Lower leg skin (tissue), 4 donors: Measurements from ENCODE around the gene IL10. TPM values are rescaled to one million over a fixed set of nuclear protein-coding genes. Genes with fewer than 3 reads are reported as not detected.

ENCODE experiments used
- DNase-seq, 2 donors: peaks; one replicate each; pipeline ENCODE4 v3.0.0-alpha.2; 2019; ENCODE audit warnings: low spot score in 2 of 2
- H3K4me3 ChIP-seq: fragments of 200-600 bp; sonication (generic); 2 replicates; pipeline ENCODE4 v1.5.1; 2017; ENCODE audit warnings: mild to moderate bottlenecking, low read depth; ENCODE audit not compliant: poor library complexity, severe bottlenecking
- POLR2A ChIP-seq, 2 donors: fragments of 450-650 bp; IDR thresholded peaks; one replicate each; pipeline ENCODE4 v1.6.1; 2016 to 2017; ENCODE audit warnings: antibody characterized with exemption in 2 of 2, mild to moderate bottlenecking in 1 of 2, moderate library complexity in 1 of 2
- WGBS, 2 donors: methylation state at CpG; one replicate each; pipeline ENCODE4 v1.1.5; 2018; 5-methylcytosine and 5-hydroxymethylcytosine counted together
- intact Hi-C: fragments of 100-400 bp; cut with DNase I; formaldehyde crosslinking; loops from one replicate; pipeline ENCODE4 v1.15.0; 2023; ENCODE audit warnings: low total_unique reads
- total RNA-seq, 4 donors: library from RNA; depleted of rRNA; stranded (reverse); fragments of >200 nt; gene quantifications; one replicate each; pipeline ENCODE4 v1.1.0, GENCODE V29; 2016
- TF ChIP-seq, protein P1 (sequence below), 3 donors: fragments of 450-650 bp; IDR thresholded peaks; one replicate each; pipeline ENCODE4 v1.5.1; 2016; ENCODE audit warnings: antibody characterized with exemption in 3 of 3, mild to moderate bottlenecking in 3 of 3, moderate library complexity in 2 of 3

Gene IL10
- total RNA-seq, 4 donors from 2014 or later = 0.32 to 0.72 TPM; not detected in 2

DNA sequence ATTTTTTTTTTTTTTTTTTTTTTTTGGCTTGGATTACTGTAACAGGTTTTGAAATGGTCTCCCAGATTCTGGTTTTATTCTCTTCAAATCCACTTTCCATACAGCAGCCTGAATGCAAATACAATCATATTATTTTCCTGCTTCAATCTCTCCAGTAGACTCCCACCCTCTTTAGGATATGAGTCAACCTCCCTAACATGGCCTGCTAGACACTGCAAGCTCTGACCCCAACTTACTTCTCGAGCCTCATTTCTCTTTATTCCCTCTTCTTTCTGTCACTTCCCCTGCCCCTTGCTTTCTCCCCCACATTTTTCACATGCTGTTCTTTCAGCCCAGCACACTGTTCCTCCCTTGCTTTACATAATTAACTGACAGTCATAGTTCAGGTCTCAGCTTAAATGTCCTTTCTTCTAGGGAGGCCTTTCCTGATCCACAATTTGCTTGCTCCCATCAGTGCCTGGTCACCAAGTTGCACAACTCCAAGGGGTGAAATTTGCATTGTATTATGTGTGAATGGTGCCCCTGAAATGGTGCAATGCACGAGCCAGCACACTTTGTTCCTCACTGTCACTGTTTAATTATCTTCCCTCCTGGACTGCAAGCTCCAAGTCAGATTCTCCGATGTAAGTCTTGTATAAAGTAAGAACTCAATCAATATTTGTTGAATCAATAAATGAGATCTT lies 23.8 kb downstream of the IL10 start:
- DNase-seq = no peak
- no peak overlapping the region for H3K4me3 ChIP-seq
- WGBS, 2 donors = 80 to 92% methylated on average over 3 of the region's 3 CpGs
- intact Hi-C loops = no loop called here
- no peak for TF ChIP-seq POLR2A (IDR thresholded peaks at IDR 0.05)
- TF ChIP-seq, protein P1, sequence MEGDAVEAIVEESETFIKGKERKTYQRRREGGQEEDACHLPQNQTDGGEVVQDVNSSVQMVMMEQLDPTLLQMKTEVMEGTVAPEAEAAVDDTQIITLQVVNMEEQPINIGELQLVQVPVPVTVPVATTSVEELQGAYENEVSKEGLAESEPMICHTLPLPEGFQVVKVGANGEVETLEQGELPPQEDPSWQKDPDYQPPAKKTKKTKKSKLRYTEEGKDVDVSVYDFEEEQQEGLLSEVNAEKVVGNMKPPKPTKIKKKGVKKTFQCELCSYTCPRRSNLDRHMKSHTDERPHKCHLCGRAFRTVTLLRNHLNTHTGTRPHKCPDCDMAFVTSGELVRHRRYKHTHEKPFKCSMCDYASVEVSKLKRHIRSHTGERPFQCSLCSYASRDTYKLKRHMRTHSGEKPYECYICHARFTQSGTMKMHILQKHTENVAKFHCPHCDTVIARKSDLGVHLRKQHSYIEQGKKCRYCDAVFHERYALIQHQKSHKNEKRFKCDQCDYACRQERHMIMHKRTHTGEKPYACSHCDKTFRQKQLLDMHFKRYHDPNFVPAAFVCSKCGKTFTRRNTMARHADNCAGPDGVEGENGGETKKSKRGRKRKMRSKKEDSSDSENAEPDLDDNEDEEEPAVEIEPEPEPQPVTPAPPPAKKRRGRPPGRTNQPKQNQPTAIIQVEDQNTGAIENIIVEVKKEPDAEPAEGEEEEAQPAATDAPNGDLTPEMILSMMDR (IDR thresholded peaks at IDR 0.05) = no peak

DNA sequence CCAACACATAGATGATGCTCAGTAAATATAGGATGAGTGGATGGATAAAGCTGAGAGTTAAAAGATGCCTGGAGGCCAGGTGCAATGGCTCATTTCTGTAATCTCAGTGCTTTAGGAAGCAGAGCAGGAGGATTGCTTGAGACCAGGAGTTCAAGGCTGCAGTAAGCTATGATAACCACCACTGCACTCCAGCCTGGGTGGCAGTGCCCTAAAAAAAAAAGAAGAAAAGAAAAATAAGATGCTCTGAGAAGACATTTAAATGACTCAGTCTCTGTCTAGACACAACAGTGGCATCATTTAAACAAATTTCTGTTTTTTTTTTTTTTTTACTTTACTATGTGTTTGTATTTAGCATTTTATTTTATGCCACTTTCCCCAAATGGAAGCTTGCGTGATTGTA lies 27.0 kb downstream of the IL10 start:
- WGBS, 2 donors = 91 to 96% methylated on average over 1 of the region's 1 CpG
- intact Hi-C loops = no loop called here
- no peak for DNase-seq
- TF ChIP-seq, protein P1 (IDR thresholded peaks at IDR 0.05) = no peak
- TF ChIP-seq POLR2A (IDR thresholded peaks at IDR 0.05) = no peak
- no peak overlapping the region for H3K4me3 ChIP-seq

DNA sequence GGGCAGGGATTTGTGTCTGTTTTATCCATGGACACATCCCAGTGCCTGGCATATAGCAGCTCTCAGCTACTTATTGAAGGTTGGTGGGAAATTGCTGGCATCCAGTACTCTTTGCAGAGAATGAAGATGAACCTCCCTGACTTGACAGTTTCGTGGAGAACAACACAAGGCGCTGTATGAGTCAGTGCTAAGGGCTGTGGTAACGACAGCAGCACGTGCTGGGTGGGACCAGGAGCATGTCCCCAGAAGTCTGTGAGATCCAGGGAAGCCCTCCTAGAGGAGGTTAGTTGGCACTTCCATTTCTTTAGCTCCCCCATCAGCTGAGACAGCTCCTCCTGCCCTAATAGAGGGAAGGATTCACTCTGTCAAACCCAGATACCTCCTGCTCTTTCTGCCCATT lies 27.6 kb downstream of the IL10 start:
- TF ChIP-seq POLR2A (IDR thresholded peaks at IDR 0.05) = no peak
- TF ChIP-seq, protein P1 (IDR thresholded peaks at IDR 0.05) = no peak
- intact Hi-C loops = no loop called here
- peak in 1 of 2 donors; percentile 84 for DNase-seq
- no peak overlapping the region for H3K4me3 ChIP-seq
- 43 to 53% methylated on average over 4 of the region's 4 CpGs for WGBS, 2 donors

DNA sequence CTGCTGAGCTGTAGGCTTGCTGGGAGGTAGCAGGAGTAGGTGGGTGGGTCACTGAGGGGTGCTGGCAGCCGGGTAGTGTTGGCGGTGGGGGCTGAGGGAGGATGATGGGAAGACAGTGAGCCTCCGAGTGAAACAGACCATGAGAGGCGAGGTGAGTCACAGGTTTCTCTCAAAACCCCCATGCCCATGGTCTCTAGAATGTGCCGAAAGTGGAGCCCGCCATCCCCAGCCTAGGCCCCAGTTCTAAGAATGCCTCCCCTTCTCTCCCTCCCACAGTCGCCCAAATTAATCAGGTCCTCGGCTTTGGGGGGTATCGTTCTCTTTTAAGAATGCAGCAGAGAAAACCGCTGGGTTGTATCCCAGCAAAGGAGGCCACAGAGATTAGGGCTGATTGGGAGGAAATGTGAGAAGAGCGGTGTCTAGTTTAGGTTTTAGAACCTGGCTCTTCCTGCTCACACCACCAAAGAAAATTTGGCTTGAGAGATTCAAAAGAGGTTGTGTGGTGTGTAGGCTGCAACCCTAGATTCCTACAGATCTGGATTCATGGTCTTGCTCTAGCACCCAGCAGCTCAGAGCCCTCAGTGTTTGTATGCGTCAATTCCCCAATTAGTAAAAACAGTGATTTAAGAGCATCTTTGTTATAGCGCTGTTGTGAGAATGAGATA lies 29.4 kb downstream of the IL10 start:
- WGBS, 2 donors = 75% methylated on average over 13 of the region's 13 CpGs
- no peak for DNase-seq
- intact Hi-C loops = no loop called here
- TF ChIP-seq, protein P1 (IDR thresholded peaks at IDR 0.05) = no peak
- TF ChIP-seq POLR2A (IDR thresholded peaks at IDR 0.05) = no peak
- H3K4me3 ChIP-seq = no peak overlapping the region

DNA sequence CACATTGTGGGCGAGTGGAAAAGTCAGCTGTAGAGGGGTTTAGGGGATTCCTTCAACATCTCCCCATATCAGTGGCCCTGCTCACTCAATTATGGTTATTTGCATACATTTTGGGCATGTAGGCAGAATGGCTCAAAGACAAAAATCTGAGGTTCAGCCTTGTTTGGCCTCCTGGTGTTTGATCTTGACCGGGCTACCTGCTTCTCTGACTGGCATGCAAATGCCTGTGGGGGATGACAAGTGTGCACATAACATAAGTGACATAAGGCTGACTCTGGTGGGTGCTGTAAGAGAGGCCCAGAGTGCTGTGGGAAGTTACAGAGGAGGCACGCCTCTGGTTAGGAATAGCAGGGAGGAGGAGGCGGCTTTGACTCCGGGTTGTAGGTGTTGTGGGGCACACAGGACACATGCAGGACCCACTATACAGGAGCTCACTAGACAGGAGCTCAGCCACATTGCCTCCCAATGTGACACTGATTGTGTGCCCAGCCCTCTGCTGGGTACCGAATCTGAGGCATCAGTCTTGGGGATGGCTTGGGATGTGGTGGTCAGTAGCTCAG lies 31.1 kb downstream of the IL10 start:
- intact Hi-C loops = no loop called here
- TF ChIP-seq POLR2A (IDR thresholded peaks at IDR 0.05) = no peak
- TF ChIP-seq, protein P1 (IDR thresholded peaks at IDR 0.05) = no peak
- H3K4me3 ChIP-seq = no peak overlapping the region
- no peak for DNase-seq
- 88% methylated on average over 6 of the region's 6 CpGs for WGBS, 2 donors
